ENCODE measurements around the gene LGALS7B. TPM values are rescaled to one million over a fixed set of nuclear protein-coding genes. Genes with fewer than 3 reads are reported as not detected.
A peak's percentile ranks its signal among the peaks of the same experiment; 100 is the strongest.

Gene LGALS7B
- total and polyA plus RNA-seq, 2 experiments from 2014 or later, result 2.4 to 6.6 TPM

DNA sequence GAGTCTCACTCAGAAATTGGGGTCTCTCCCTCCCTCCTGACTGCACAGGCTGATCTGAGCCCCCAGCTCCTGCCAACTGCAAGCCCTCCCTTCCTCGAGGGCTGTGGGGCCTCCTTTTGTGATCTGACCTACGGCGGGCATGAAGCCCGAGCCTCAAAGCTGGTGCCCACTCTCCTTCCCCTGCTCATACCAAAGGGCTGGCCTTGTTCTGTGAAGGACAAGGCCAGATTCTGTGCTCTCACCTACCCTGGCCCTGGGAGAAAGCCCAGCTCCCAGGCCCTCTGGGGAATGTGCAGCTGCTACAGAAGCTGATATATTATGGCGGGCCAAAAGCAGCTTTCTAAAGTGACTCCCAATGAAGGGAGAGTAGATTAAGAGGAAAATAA is 51.6 kb downstream of the LGALS7B start:
- Histone ChIP-seq H3K27me3 (ENCODE audit: insufficient read depth) (no peaks in the 10 kb centered on the region), H3K4me1 (ENCODE audit: insufficient read depth) (no peaks in the 10 kb centered on the region), H3K79me2 (replicated peaks; ENCODE audit: insufficient read depth) (peaks cover 46% of the 10 kb centered on the region), H3F3A (replicated peaks; ENCODE audit: low read depth) (peaks cover 86% of the 10 kb centered on the region), H3K9me2 (ENCODE audit: insufficient read depth) (no peaks in the 10 kb centered on the region), H2AFZ (no peak overlapping the region), H3K36me3 (ENCODE audit: insufficient read depth) (peaks cover 89% of the 10 kb centered on the region), H4K20me1 (replicated peaks; ENCODE audit: insufficient read depth) (peaks cover 53% of the 10 kb centered on the region), H3K4me3 (no peak overlapping the region), H3K27ac (ENCODE audit: low read depth) (peak overlapping the region; percentile 69), H3K4me2 (no peak overlapping the region)
- Mint-ChIP-seq H3K27ac (no peak overlapping the region), H3K27me3 (ENCODE audit: insufficient read depth, low read depth, poor library complexity) (peaks cover 18% of the 10 kb centered on the region), H3K4me1 (peaks cover 11% of the 10 kb centered on the region; the same call in 2 of the 3 replicates), H3K36me3 (ENCODE audit: low read depth) (peaks cover 100% of the 10 kb centered on the region), H3K9me3 (no peaks in the 10 kb centered on the region), H3K4me3 (no peak overlapping the region)
- no peak for DNase-seq (ENCODE audit: low spot score)
- no peak for TF ChIP-seq NANOG (IDR thresholded peaks at IDR 0.05; ENCODE audit: borderline replicate concordance)
- TF ChIP-seq CREB1 (CRISPR knock-in tag; IDR thresholded peaks at IDR 0.05; ENCODE audit: low read depth), result no peak
- TF ChIP-seq POLR2AphosphoS5 (IDR thresholded peaks at IDR 0.05; ENCODE audit: low read depth), result no peak
- TF ChIP-seq, protein P1, sequence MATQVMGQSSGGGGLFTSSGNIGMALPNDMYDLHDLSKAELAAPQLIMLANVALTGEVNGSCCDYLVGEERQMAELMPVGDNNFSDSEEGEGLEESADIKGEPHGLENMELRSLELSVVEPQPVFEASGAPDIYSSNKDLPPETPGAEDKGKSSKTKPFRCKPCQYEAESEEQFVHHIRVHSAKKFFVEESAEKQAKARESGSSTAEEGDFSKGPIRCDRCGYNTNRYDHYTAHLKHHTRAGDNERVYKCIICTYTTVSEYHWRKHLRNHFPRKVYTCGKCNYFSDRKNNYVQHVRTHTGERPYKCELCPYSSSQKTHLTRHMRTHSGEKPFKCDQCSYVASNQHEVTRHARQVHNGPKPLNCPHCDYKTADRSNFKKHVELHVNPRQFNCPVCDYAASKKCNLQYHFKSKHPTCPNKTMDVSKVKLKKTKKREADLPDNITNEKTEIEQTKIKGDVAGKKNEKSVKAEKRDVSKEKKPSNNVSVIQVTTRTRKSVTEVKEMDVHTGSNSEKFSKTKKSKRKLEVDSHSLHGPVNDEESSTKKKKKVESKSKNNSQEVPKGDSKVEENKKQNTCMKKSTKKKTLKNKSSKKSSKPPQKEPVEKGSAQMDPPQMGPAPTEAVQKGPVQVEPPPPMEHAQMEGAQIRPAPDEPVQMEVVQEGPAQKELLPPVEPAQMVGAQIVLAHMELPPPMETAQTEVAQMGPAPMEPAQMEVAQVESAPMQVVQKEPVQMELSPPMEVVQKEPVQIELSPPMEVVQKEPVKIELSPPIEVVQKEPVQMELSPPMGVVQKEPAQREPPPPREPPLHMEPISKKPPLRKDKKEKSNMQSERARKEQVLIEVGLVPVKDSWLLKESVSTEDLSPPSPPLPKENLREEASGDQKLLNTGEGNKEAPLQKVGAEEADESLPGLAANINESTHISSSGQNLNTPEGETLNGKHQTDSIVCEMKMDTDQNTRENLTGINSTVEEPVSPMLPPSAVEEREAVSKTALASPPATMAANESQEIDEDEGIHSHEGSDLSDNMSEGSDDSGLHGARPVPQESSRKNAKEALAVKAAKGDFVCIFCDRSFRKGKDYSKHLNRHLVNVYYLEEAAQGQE (IDR thresholded peaks at IDR 0.05; ENCODE audit: unreplicated experiment), result no peak
- no peak for TF ChIP-seq EZH2 (IDR thresholded peaks at IDR 0.05; ENCODE audit: low read depth, unreplicated experiment)
- no peak for TF ChIP-seq ZNF114 (CRISPR knock-in tag; IDR thresholded peaks at IDR 0.05)
- no peak for TF ChIP-seq EZH2phosphoT487 (IDR thresholded peaks at IDR 0.05; ENCODE audit: unreplicated experiment)
- TF ChIP-seq, protein P2, sequence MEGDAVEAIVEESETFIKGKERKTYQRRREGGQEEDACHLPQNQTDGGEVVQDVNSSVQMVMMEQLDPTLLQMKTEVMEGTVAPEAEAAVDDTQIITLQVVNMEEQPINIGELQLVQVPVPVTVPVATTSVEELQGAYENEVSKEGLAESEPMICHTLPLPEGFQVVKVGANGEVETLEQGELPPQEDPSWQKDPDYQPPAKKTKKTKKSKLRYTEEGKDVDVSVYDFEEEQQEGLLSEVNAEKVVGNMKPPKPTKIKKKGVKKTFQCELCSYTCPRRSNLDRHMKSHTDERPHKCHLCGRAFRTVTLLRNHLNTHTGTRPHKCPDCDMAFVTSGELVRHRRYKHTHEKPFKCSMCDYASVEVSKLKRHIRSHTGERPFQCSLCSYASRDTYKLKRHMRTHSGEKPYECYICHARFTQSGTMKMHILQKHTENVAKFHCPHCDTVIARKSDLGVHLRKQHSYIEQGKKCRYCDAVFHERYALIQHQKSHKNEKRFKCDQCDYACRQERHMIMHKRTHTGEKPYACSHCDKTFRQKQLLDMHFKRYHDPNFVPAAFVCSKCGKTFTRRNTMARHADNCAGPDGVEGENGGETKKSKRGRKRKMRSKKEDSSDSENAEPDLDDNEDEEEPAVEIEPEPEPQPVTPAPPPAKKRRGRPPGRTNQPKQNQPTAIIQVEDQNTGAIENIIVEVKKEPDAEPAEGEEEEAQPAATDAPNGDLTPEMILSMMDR (conservative IDR thresholded peaks at IDR 0.05; ENCODE audit: low read depth in 2 of 2), result no peak
- ATAC-seq, result no peak

Small RNA genes within 50 kb of the gene (small RNA-seq; reads per million reads assigned to genes)
- not detected for gene RNU6-140P (ENCODE audit: low replicate concordance)

Other genes starting within 250 kb of the LGALS7B start
- 7.7 and 11.8 TPM in 2 replicates for gene MAP4K1, start 171.2 kb upstream of the LGALS7B start, total RNA-seq (2014; rRNA removed; shearing (Covaris generic))
- 42.8 and 44.6 TPM in 2 replicates for gene MAP4K1, start 171.2 kb upstream of the LGALS7B start, polyA plus RNA-seq (2016; fragmentation: Nextera tagmentation; extraction: Ambion mirVana)
- 509 and 527 TPM in 2 replicates for gene EIF3K, start 170.0 kb upstream of the LGALS7B start, total RNA-seq (2014; rRNA removed; shearing (Covaris generic))
- 215 and 226 TPM in 2 replicates for gene EIF3K, start 170.0 kb upstream of the LGALS7B start, polyA plus RNA-seq (2016; fragmentation: Nextera tagmentation; extraction: Ambion mirVana)
- gene ACTN4, start 141.6 kb upstream of the LGALS7B start, total RNA-seq (2014; rRNA removed; shearing (Covaris generic)), result 379 and 427 TPM in 2 replicates
- 54.6 and 68.9 TPM in 2 replicates for gene ACTN4, start 141.6 kb upstream of the LGALS7B start, polyA plus RNA-seq (2016; fragmentation: Nextera tagmentation; extraction: Ambion mirVana)
- 8.0 and 20.5 TPM in 2 replicates for gene CAPN12, start 44.7 kb upstream of the LGALS7B start, total RNA-seq (2014; rRNA removed; shearing (Covaris generic))
- gene CAPN12, start 44.7 kb upstream of the LGALS7B start, polyA plus RNA-seq (2016; fragmentation: Nextera tagmentation; extraction: Ambion mirVana), result 19.1 and 21.8 TPM in 2 replicates
- gene LGALS7, start 15.7 kb upstream of the LGALS7B start, total RNA-seq (2014; rRNA removed; shearing (Covaris generic)), result not detected in 2 replicates
- 1.6 and 4.8 TPM in 2 replicates for gene LGALS7, start 15.7 kb upstream of the LGALS7B start, polyA plus RNA-seq (2016; fragmentation: Nextera tagmentation; extraction: Ambion mirVana)
- gene LGALS4, start 23.7 kb downstream of the LGALS7B start, total RNA-seq (2014; rRNA removed; shearing (Covaris generic)), result 0.87 TPM in 1 of 2 replicates, not detected in the other
- not detected in 2 replicates for gene LGALS4, start 23.7 kb downstream of the LGALS7B start, polyA plus RNA-seq (2016; fragmentation: Nextera tagmentation; extraction: Ambion mirVana)
- 66.2 and 79.9 TPM in 2 replicates for gene ECH1, start 42.6 kb downstream of the LGALS7B start, total RNA-seq (2014; rRNA removed; shearing (Covaris generic))
- gene ECH1, start 42.6 kb downstream of the LGALS7B start, polyA plus RNA-seq (2016; fragmentation: Nextera tagmentation; extraction: Ambion mirVana), result 186 and 193 TPM in 2 replicates
- gene HNRNPL, start 60.8 kb downstream of the LGALS7B start, total RNA-seq (2014; rRNA removed; shearing (Covaris generic)), result 491 and 580 TPM in 2 replicates
- gene HNRNPL, start 60.8 kb downstream of the LGALS7B start, polyA plus RNA-seq (2016; fragmentation: Nextera tagmentation; extraction: Ambion mirVana), result 664 and 836 TPM in 2 replicates
- gene RINL, start 89.1 kb downstream of the LGALS7B start, total RNA-seq (2014; rRNA removed; shearing (Covaris generic)), result 11.2 and 22.4 TPM in 2 replicates
- 19.4 and 21.4 TPM in 2 replicates for gene RINL, start 89.1 kb downstream of the LGALS7B start, polyA plus RNA-seq (2016; fragmentation: Nextera tagmentation; extraction: Ambion mirVana)
- gene SIRT2, start 110.4 kb downstream of the LGALS7B start, total RNA-seq (2014; rRNA removed; shearing (Covaris generic)), result 8.2 and 8.4 TPM in 2 replicates
- 2.7 and 3.4 TPM in 2 replicates for gene SIRT2, start 110.4 kb downstream of the LGALS7B start, polyA plus RNA-seq (2016; fragmentation: Nextera tagmentation; extraction: Ambion mirVana)
- 37.0 and 39.6 TPM in 2 replicates for gene NFKBIB, start 110.8 kb downstream of the LGALS7B start, total RNA-seq (2014; rRNA removed; shearing (Covaris generic))
- gene NFKBIB, start 110.8 kb downstream of the LGALS7B start, polyA plus RNA-seq (2016; fragmentation: Nextera tagmentation; extraction: Ambion mirVana), result 37.7 and 39.5 TPM in 2 replicates
- gene CCER2, start 123.0 kb downstream of the LGALS7B start, total RNA-seq (2014; rRNA removed; shearing (Covaris generic)), result not detected in 2 replicates
- 0.49 and 0.58 TPM in 2 replicates for gene CCER2, start 123.0 kb downstream of the LGALS7B start, polyA plus RNA-seq (2016; fragmentation: Nextera tagmentation; extraction: Ambion mirVana)
- gene SARS2, start 141.6 kb downstream of the LGALS7B start, total RNA-seq (2014; rRNA removed; shearing (Covaris generic)), result 67.0 and 75.7 TPM in 2 replicates
- gene SARS2, start 141.6 kb downstream of the LGALS7B start, polyA plus RNA-seq (2016; fragmentation: Nextera tagmentation; extraction: Ambion mirVana), result 70.6 and 73.2 TPM in 2 replicates
- gene MRPS12, start 141.7 kb downstream of the LGALS7B start, total RNA-seq (2014; rRNA removed; shearing (Covaris generic)), result 65.3 and 86.3 TPM in 2 replicates
- 69.0 and 74.1 TPM in 2 replicates for gene MRPS12, start 141.7 kb downstream of the LGALS7B start, polyA plus RNA-seq (2016; fragmentation: Nextera tagmentation; extraction: Ambion mirVana)
- gene FBXO17, start 186.5 kb downstream of the LGALS7B start, total RNA-seq (2014; rRNA removed; shearing (Covaris generic)), result 27.2 and 29.0 TPM in 2 replicates
- gene FBXO17, start 186.5 kb downstream of the LGALS7B start, polyA plus RNA-seq (2016; fragmentation: Nextera tagmentation; extraction: Ambion mirVana), result 17.2 and 18.6 TPM in 2 replicates
- gene FBXO27, start 243.3 kb downstream of the LGALS7B start, total RNA-seq (2014; rRNA removed; shearing (Covaris generic)), result 3.8 and 6.2 TPM in 2 replicates
- 13.7 and 15.4 TPM in 2 replicates for gene FBXO27, start 243.3 kb downstream of the LGALS7B start, polyA plus RNA-seq (2016; fragmentation: Nextera tagmentation; extraction: Ambion mirVana)